H1 (cell line): ENCODE data around the gene ZDHHC11. TPM values are rescaled to one million over a fixed set of nuclear protein-coding genes. Genes with fewer than 3 reads are reported as not detected.

Experiments
- CTCF ChIA-PET: fragments of 300-600 bp; sonication (Branson Sonifier 250); formaldehyde crosslinking; loops from one replicate; lab custom pipeline; 2021; ENCODE audit not compliant: partially characterized antibody; lab: Charles Lee
- POLR2A ChIA-PET: fragments of 300-600 bp; sonication (Branson Sonifier 250); formaldehyde crosslinking; loops from one replicate; lab custom pipeline; 2021; ENCODE audit warnings: inconsistent platforms; ENCODE audit not compliant: partially characterized antibody; lab: Charles Lee
- DNase-seq, 2 experiments: peaks; one replicate each; pipeline versions ENCODE4 v3.0.0 to v3.0.0-alpha.2; 2010 to 2022; ENCODE audit warnings: low spot score in 2 of 2, low read depth in 1 of 2, mixed read lengths in 1 of 2
- FAIRE-seq: peaks from 2 replicates; lab custom pipeline; 2011; peaks lifted over from hg19 to GRCh38; lab: Jason Lieb, UNC
- H2AFZ ChIP-seq: 2 replicates; pipeline ENCODE4 v1.8.1; 2012; ENCODE audit warnings: low read length, inconsistent platforms
- H2AK5ac ChIP-seq: 2 replicates; pipeline ENCODE4 v1.6.1; 2013; ENCODE audit warnings: low read depth, low read length
- H2BK120ac ChIP-seq: replicated peaks from 2 replicates; pipeline ENCODE3; 2013; ENCODE audit warnings: low read depth, low read length, inconsistent platforms
- H2BK12ac ChIP-seq: 2 replicates; pipeline ENCODE4 v1.6.1; 2013; ENCODE audit warnings: low read depth, low read length
- H2BK15ac ChIP-seq: 2 replicates; pipeline ENCODE4 v1.6.1; 2013; ENCODE audit warnings: low read length
- H2BK20ac ChIP-seq: 2 replicates; pipeline ENCODE4 v1.6.1; 2013; ENCODE audit warnings: low read length
- H2BK5ac ChIP-seq: 2 replicates; pipeline ENCODE4 v1.6.1; 2013; ENCODE audit warnings: low read depth, low read length
- H3K14ac ChIP-seq: 2 replicates; pipeline ENCODE4 v1.6.1; 2013; ENCODE audit warnings: inconsistent platforms; ENCODE audit not compliant: insufficient read length
- H3K18ac ChIP-seq: 2 replicates; pipeline ENCODE4 v1.6.1; 2013; ENCODE audit warnings: low read length; ENCODE audit errors: extremely low read depth
- H3K23ac ChIP-seq: 2 replicates; pipeline ENCODE4 v1.6.1; 2013; ENCODE audit warnings: inconsistent platforms; ENCODE audit not compliant: insufficient read length
- H3K23me2 ChIP-seq: 2 replicates; pipeline ENCODE4 v1.6.1; 2013; ENCODE audit warnings: low read depth, low read length
- H3K27ac ChIP-seq: 2 replicates; pipeline ENCODE4 v1.6.1; 2011; ENCODE audit warnings: low read depth, low read length, inconsistent platforms
- H3K27me3 ChIP-seq, 4 experiments: replicated peaks in 1 of 4; 1 replicate in 1 of 4; 2 replicates in 3 of 4; pipeline versions ENCODE4 v1.6.1 to v1.8.1; 2011 to 2013; ENCODE audit warnings: low read length in 3 of 4, mild to moderate bottlenecking in 3 of 4, inconsistent platforms in 2 of 4, mixed read lengths in 2 of 4, moderate library complexity in 1 of 4; ENCODE audit not compliant: control insufficient read depth in 3 of 4, insufficient read depth in 3 of 4; ENCODE audit errors: extremely low read depth in 1 of 4
- H3K36me3 ChIP-seq, 4 experiments: 2 replicates each; pipeline versions ENCODE4 v1.6.1 to v1.8.1; 2011 to 2013; ENCODE audit warnings: mild to moderate bottlenecking in 4 of 4, low read length in 3 of 4, moderate library complexity in 2 of 4, control low read depth in 1 of 4, inconsistent platforms in 1 of 4; ENCODE audit not compliant: insufficient read depth in 4 of 4, control insufficient read depth in 2 of 4
- H3K4ac ChIP-seq: replicated peaks from 2 replicates; pipeline ENCODE3; 2013; ENCODE audit warnings: low read length, low read depth, mixed read lengths, inconsistent platforms; ENCODE audit not compliant: insufficient read length
- H3K4me1 ChIP-seq, 4 experiments: replicated peaks in 1 of 4; 1 replicate in 1 of 4; 2 replicates in 3 of 4; pipeline versions ENCODE4 v1.6.1 to v1.8.1; 2011 to 2013; ENCODE audit warnings: low read length in 3 of 4, inconsistent platforms in 2 of 4, mixed read lengths in 1 of 4; ENCODE audit not compliant: insufficient read depth in 4 of 4, control insufficient read depth in 3 of 4
- H3K4me2 ChIP-seq, 2 experiments: 2 replicates each; pipeline versions ENCODE4 v1.6.1 to v1.8.1; 2011 to 2013; ENCODE audit warnings: low read depth in 2 of 2, low read length in 2 of 2, control low read depth in 1 of 2, inconsistent platforms in 1 of 2, mild to moderate bottlenecking in 1 of 2; ENCODE audit not compliant: insufficient read depth in 1 of 2
- H3K4me3 ChIP-seq, 4 experiments: fragments of 200-600, 300-600 bp in 1 of 4; sonication (generic), shearing (Covaris generic), sonication (Bioruptor Twin) in 1 of 4; 2 replicates each; pipeline versions ENCODE4 v1.5.1 to v1.8.1; 2011 to 2016; ENCODE audit warnings: low read length in 4 of 4, low read depth in 3 of 4, control low read depth in 2 of 4, inconsistent platforms in 2 of 4, mild to moderate bottlenecking in 2 of 4, mixed read lengths in 1 of 4, moderate library complexity in 1 of 4; ENCODE audit not compliant: insufficient read depth in 2 of 4; ENCODE audit errors: extremely low read depth in 1 of 4
- H3K56ac ChIP-seq: replicated peaks from 2 replicates; pipeline ENCODE3; 2013; ENCODE audit warnings: low read depth, mild to moderate bottlenecking, mixed read lengths, low read length, inconsistent platforms; ENCODE audit not compliant: insufficient read length
- H3K79me1 ChIP-seq: 2 replicates; pipeline ENCODE4 v1.6.1; 2013; ENCODE audit warnings: low read depth, low read length, control low read depth
- H3K79me2 ChIP-seq, 2 experiments: 2 replicates each; pipeline versions ENCODE4 v1.6.1 to v1.8.1; 2012 to 2013; ENCODE audit warnings: low read length in 2 of 2, mild to moderate bottlenecking in 2 of 2, inconsistent platforms in 1 of 2; ENCODE audit not compliant: insufficient read depth in 2 of 2, control insufficient read depth in 1 of 2
- H3K9ac ChIP-seq, 4 experiments: replicated peaks in 1 of 4; 1 replicate in 1 of 4; 2 replicates in 3 of 4; pipeline versions ENCODE4 v1.6.1 to v1.8.1; 2011 to 2013; ENCODE audit warnings: low read depth in 3 of 4, low read length in 3 of 4, control low read depth in 2 of 4, mild to moderate bottlenecking in 2 of 4, moderate library complexity in 2 of 4, inconsistent platforms in 1 of 4; ENCODE audit errors: extremely low read depth in 1 of 4
- H3K9me3 ChIP-seq, 2 experiments: 2 replicates each; pipeline versions ENCODE4 v1.6.1 to v1.8.1; 2012 to 2013; ENCODE audit warnings: mild to moderate bottlenecking in 2 of 2, moderate library complexity in 2 of 2, control low read depth in 1 of 2, inconsistent platforms in 1 of 2, low read depth in 1 of 2, low read length in 1 of 2, mixed read lengths in 1 of 2; ENCODE audit not compliant: insufficient read depth in 2 of 2
- H4K20me1 ChIP-seq, 2 experiments: replicated peaks in 1 of 2; 2 replicates each; pipeline versions ENCODE3 to v1.8.1; 2011 to 2013; ENCODE audit warnings: inconsistent platforms in 2 of 2, low read length in 2 of 2, mild to moderate bottlenecking in 1 of 2; ENCODE audit not compliant: insufficient read depth in 2 of 2, control insufficient read depth in 1 of 2
- H4K5ac ChIP-seq: 2 replicates; pipeline ENCODE4 v1.6.1; 2013; ENCODE audit warnings: low read length, low read depth, mixed read lengths, inconsistent platforms; ENCODE audit not compliant: insufficient read length
- H4K8ac ChIP-seq: 2 replicates; pipeline ENCODE4 v1.8.0; 2013; ENCODE audit warnings: mild to moderate bottlenecking, moderate library complexity, low read length, inconsistent platforms; ENCODE audit not compliant: insufficient read depth; ENCODE audit errors: extremely low read depth
- H4K91ac ChIP-seq: replicated peaks from 2 replicates; pipeline ENCODE3; 2013; ENCODE audit warnings: low read length, mixed read lengths, inconsistent platforms; ENCODE audit not compliant: insufficient read length
- EP300 ChIP-seq, 2 experiments: IDR thresholded peaks; 1 replicate in 1 of 2; 2 replicates in 1 of 2; pipeline ENCODE4 v1.6.1; 2011 to 2012; ENCODE audit warnings: low read depth in 2 of 2, low read length in 2 of 2, mild to moderate bottlenecking in 2 of 2, borderline replicate concordance in 1 of 2, inconsistent platforms in 1 of 2, moderate library complexity in 1 of 2
- POLR2A ChIP-seq, 2 experiments: IDR thresholded peaks; 1 replicate in 1 of 2; 2 replicates in 1 of 2; pipeline ENCODE4 v1.6.1; 2011; ENCODE audit warnings: low read depth in 2 of 2, low read length in 2 of 2, mild to moderate bottlenecking in 2 of 2; ENCODE audit errors: control extremely low read depth in 1 of 2
- SIRT6 ChIP-seq: IDR thresholded peaks from one replicate; pipeline ENCODE4 v1.7.1; 2012; ENCODE audit warnings: low read length, inconsistent platforms
- WGBS, 2 experiments: shearing (Covaris generic) in 1 of 2; methylation state at CpG; one replicate each; pipeline versions ENCODE4 v1.1.6 to v1.1.7; 2013 to 2015; ENCODE audit warnings: low lambda C conversion rate in 2 of 2, mixed read lengths in 2 of 2, inconsistent platforms in 1 of 2, low coverage in 1 of 2, missing lambda C conversion rate in 1 of 2; ENCODE audit not compliant: insufficient replicate concordance in 2 of 2, insufficient coverage in 1 of 2, insufficient read length in 1 of 2; ENCODE audit errors: extremely low coverage in 1 of 2, missing lambda C conversion rate in 1 of 2; 5-methylcytosine and 5-hydroxymethylcytosine counted together
- polyA plus RNA-seq, 7 experiments: library from polyadenylated mRNA; depleted of rRNA in 3 of 7; stranded (reverse) in 5 of 7; unstranded in 2 of 7; fragments of >200 nt in 5 of 7; fragments of 200-250 nt in 2 of 7; gene quantifications; 1 replicate in 5 of 7; 2 replicates in 1 of 7; 4 replicates in 1 of 7; pipeline versions ENCODE4 v1.2.1 to v1.2.3, GENCODE V29; 2011 to 2013; ENCODE audit warnings: missing spikeins in 2 of 7, mixed read lengths in 2 of 7
- total RNA-seq: library from RNA; stranded (reverse); fragmentation: NEBNext Ultra II Directional; extraction: Animal tissue kit (Norgen Biotek cat#: 25700); gene quantifications from 2 replicates; pipeline ENCODE4 v1.2.1, GENCODE V29; 2021

ZDHHC11 gene
- total and polyA plus RNA-seq, 2 of the 8 experiments (the other 6 are each of a cell fraction or from before 2014, with no cell fraction given), result 4.7 to 16.6 TPM

GRCh38 chr5:870956-871355 is 20.2 kb upstream of the ZDHHC11 start:
- no peaks in the 10 kb centered on the region for H3K9me3 ChIP-seq
- H3K36me3 ChIP-seq, result peaks cover 38 to 70% (median 64%) of the 10 kb centered on the region in 4 experiments
- no peak overlapping the region for H2BK12ac ChIP-seq
- H3K23me2 ChIP-seq, result 0 out of 2 replicates have a peak, but pooled peaks cover 2% of the 10 kb centered on the region
- H4K91ac ChIP-seq, result no peak overlapping the region
- no peak for TF ChIP-seq SIRT6
- no peak for TF ChIP-seq POLR2A (IDR thresholded peaks at IDR 0.05; ENCODE audit: control extremely low read depth in 1 of 2, low read depth in 2 of 2, low read length in 2 of 2)
- no peak for TF ChIP-seq EP300 (IDR thresholded peaks at IDR 0.05; ENCODE audit: borderline replicate concordance in 1 of 2, low read depth in 2 of 2, low read length in 2 of 2)
- WGBS, 2 experiments, result 90% methylated on average over 5 of the region's 5 CpGs; no CpG with 5 or more reads in 1 of the 2 experiments
- CTCF ChIA-PET, result interaction anchor here (1.2 to 1.5 kb wide), 2 partner anchors 10 to 139 kb away, joined by 3 to 5 read pairs; no protein-coding TSS in a partner anchor
- no peak overlapping the region for H3K56ac ChIP-seq
- DNase-seq (no peak), FAIRE-seq (no peak)
- H3K4me3 ChIP-seq, result no peak overlapping the region
- H3K27ac ChIP-seq, result no peak overlapping the region
- no peak overlapping the region for H2AFZ ChIP-seq
- no peaks in the 10 kb centered on the region; a peak in 1 of 7 replicates for H3K4me1 ChIP-seq
- H2BK5ac ChIP-seq, result no peak overlapping the region
- no peak overlapping the region for H2AK5ac ChIP-seq
- POLR2A ChIA-PET, result interaction anchor here (0.9 to 1.1 kb wide), 2 partner anchors 21 to 43 kb away, joined by 3 to 4 read pairs; no protein-coding TSS in a partner anchor
- H3K9ac ChIP-seq, result no peak overlapping the region
- no peak overlapping the region for H3K18ac ChIP-seq
- H2BK20ac ChIP-seq, result no peak overlapping the region
- H3K27me3 ChIP-seq, result no peaks in the 10 kb centered on the region
- peaks cover 0 to 8% of the 10 kb centered on the region in 2 experiments; a peak in 1 of 4 replicates for H3K79me2 ChIP-seq
- H2BK15ac ChIP-seq, result no peak overlapping the region
- no peak overlapping the region for H3K4ac ChIP-seq
- peaks cover 7% of the 10 kb centered on the region; the same call in 1 of the 2 replicates for H3K79me1 ChIP-seq
- H3K14ac ChIP-seq, result no peak overlapping the region
- H4K8ac ChIP-seq, result no peak overlapping the region
- H4K5ac ChIP-seq, result no peak overlapping the region
- no peak overlapping the region for H2BK120ac ChIP-seq
- no peak overlapping the region for H3K23ac ChIP-seq
- no peak overlapping the region for H3K4me2 ChIP-seq
- peaks cover 9 to 27% of the 10 kb centered on the region in 2 experiments for H4K20me1 ChIP-seq
